ENCODE results near the gene ANKRD52. TPM values are rescaled to one million over a fixed set of nuclear protein-coding genes. Genes with fewer than 3 reads are reported as not detected.
"Not testable (repeated sequence)": the region's sequence is repeated elsewhere in the genome, so short reads cannot be mapped to it uniquely, and the experiment has no call there.

ANKRD52 gene
- total RNA-seq, 2 experiments from 2014 or later, result 23.6 to 25.6 TPM

DNA sequence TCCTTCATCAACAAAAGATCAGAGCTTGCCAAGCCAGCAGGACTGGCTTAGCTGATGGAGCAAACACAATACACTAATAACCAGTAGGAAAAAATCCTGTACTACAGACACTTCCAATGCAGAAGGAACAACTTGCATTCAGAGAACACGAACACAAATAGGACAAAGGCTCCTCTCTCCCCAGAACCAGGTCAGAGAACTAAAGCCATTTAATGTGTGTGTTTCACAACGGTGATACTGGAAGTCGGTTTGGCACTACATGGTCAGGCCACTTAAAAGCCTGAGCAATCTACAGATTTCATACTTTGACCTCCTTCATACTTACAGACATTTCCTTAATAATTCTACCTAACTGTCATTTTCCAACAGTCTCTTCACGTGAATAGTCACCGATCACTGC, 35.6 kb upstream of the ANKRD52 start:
- Mint-ChIP-seq H3K4me3 (no peak overlapping the region), H3K36me3 (ENCODE audit: low read depth) (peaks cover 26% of the 10 kb centered on the region), H3K27me3 (ENCODE audit: low read depth) (no peaks in the 10 kb centered on the region), H3K4me1 (ENCODE audit: low read depth) (peaks cover 62% of the 10 kb centered on the region), H3K27ac (no peak overlapping the region), H3K9me3 (no peaks in the 10 kb centered on the region)
- intact Hi-C loops (cut with micrococcal nuclease), result no loop called here
- DNase-seq, result no peak
- CTCF ChIA-PET, result interaction anchor here (0.9 kb wide), 1 partner anchor 17 kb away, joined by 4 read pairs; no protein-coding TSS in a partner anchor

DNA sequence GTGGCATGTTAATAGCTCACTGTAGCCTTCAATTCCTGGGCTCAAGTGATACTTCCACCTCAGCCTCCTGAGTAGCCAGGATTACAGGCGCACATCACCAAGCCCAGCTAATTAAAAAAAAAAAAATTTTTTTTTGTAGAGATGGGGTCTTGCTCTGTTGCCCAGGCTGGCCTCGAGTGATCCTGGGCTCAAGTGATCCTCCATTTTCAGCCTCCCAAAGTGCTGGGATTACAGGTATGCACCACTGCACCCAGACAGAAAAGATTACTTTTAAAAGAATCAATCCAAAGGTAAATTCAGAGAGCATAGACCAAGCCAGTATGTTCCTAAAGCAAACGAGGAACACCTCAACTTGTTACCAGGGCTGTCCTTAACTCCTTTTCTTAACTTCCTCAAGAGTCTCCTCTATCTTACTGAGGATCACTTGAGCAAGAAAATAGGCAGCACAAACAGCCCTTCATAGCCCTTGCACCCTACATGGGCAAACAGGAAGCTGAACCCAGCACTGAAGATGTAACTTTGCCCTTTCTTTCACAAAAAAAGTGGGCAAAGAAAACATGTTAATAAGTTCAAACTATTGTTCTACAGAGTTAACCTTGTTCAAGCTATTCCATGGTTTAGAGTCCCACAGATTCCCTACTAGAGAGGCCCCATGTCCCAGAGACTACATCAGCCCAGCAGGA, 30.7 kb upstream of the ANKRD52 start:
- no peak overlapping the region for H3K27ac Mint-ChIP-seq

DNA sequence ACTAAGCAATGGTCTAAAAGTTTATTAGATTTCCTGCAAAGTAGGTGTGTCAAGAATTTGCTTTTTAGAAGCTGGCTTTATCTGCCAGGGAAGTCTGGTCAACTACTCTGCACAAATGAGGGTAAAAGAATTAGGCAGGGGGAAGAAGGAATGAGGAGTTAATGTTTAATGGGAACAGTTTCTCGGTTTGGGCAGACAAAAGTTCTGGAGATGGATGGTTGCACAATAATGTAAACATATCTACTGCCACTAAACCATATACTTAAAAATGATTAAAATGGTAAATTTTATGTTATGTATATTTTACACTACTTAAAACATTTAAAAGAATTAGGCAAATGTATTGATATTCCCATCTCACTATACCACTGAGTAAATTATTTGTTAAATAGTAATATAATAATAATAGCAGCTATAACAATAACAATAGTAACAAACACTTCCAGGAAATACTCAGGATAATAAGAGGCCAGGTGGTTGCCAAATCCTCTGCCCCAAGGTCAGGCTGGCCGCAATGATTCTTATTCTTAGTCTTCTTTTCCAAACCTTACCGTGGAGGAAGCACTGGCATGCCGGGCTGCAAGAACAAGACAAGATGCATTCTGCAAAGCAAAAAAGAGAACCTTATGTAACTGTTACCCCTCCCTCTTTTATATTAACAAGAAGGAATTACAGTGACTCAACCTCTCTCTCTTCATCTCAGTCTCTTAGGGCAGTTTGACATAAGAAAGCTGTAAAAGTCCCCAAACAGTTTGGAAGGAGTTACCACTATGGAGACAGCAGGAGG, 28.1 kb upstream of the ANKRD52 start:
- CTCF ChIA-PET, result interaction anchor here (0.9 to 1.2 kb wide), 3 partner anchors 10 to 162 kb away, joined by 3 to 4 read pairs (median 3); no protein-coding TSS in a partner anchor

More for the DNA sequence above, 30.7 kb upstream of the ANKRD52 start:
- H3K4me1 Mint-ChIP-seq (ENCODE audit: low read depth), result peaks cover 33% of the 10 kb centered on the region
- CTCF ChIA-PET, result interaction anchor here (0.7 to 1.2 kb wide), 2 partner anchors 9 to 99 kb away, joined by 3 read pairs; partner anchors contain the start of gene SMARCC2
- intact Hi-C loops (cut with micrococcal nuclease), result no loop called here
- no peaks in the 10 kb centered on the region for H3K27me3 Mint-ChIP-seq (ENCODE audit: low read depth)
- no peak overlapping the region for H3K4me3 Mint-ChIP-seq
- H3K9me3 Mint-ChIP-seq, result no peaks in the 10 kb centered on the region
- no peak for DNase-seq
- peaks cover 14% of the 10 kb centered on the region for H3K36me3 Mint-ChIP-seq (ENCODE audit: low read depth)

DNA sequence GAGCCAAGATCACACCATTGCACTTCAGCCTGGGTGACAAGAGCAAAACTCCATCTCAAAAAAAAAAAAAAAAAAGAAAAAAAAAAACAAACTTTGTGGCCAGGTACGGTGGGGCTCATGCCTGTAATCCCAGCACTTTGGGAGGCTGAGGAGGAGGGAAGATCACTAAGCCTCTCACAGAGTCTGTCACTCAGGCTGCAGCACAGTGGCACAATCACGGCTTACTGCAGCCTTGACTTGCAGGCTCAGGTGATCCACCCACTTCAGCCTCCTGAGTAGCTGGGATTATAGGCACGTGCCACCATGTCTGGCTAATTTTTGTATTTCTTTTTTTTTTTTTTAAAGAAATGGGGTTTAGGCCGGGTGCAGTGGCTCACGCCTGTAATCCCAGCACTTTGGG, 26.1 kb upstream of the ANKRD52 start:
- H3K27me3 Mint-ChIP-seq (ENCODE audit: low read depth); DNase-seq; intact Hi-C loops (cut with micrococcal nuclease); H3K27ac Mint-ChIP-seq; H3K4me1 Mint-ChIP-seq (ENCODE audit: low read depth); H3K9me3 Mint-ChIP-seq; H3K4me3 Mint-ChIP-seq: not testable (repeated sequence)
- peaks cover 24% of the 10 kb centered on the region for H3K36me3 Mint-ChIP-seq (ENCODE audit: low read depth)
- CTCF ChIA-PET, result interaction anchor here (0.6 to 1.0 kb wide), 3 partner anchors 13 to 115 kb away, joined by 3 to 4 read pairs (median 4); no protein-coding TSS in a partner anchor

More for the DNA sequence above, 28.1 kb upstream of the ANKRD52 start:
- intact Hi-C loops (cut with micrococcal nuclease), result no loop called here
- Mint-ChIP-seq H3K9me3 (no peaks in the 10 kb centered on the region), H3K36me3 (ENCODE audit: low read depth) (peaks cover 25% of the 10 kb centered on the region), H3K27ac (peak overlapping the region; percentile 44), H3K27me3 (ENCODE audit: low read depth) (no peaks in the 10 kb centered on the region), H3K4me3 (no peak overlapping the region), H3K4me1 (ENCODE audit: low read depth) (peaks cover 14% of the 10 kb centered on the region)
- no peak for DNase-seq

DNA sequence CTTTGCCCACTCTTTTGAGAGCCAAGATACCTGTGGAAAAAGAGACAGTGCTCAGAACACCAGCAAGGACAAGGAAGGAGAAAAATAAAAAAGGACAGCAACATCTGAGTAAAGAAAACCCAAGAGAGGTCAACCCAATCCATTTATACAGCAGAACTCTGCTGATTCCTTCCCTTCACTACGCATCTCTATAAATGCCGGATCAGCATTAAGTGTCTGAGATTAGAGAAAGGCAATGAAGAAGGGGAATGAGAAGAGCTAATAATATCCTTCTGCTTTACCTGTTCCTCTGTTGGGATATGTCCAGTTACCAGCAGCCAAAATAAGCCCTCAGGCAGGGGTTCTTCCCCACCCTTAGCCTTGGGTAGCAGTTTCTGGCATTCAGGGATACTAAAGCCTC, 24.4 kb upstream of the ANKRD52 start:
- H3K27me3 Mint-ChIP-seq (ENCODE audit: low read depth), result no peaks in the 10 kb centered on the region
- peak overlapping the region; percentile 2 for H3K27ac Mint-ChIP-seq
- peaks cover 2% of the 10 kb centered on the region for H3K4me1 Mint-ChIP-seq (ENCODE audit: low read depth)
- H3K4me3 Mint-ChIP-seq, result no peak overlapping the region
- peaks cover 28% of the 10 kb centered on the region for H3K36me3 Mint-ChIP-seq (ENCODE audit: low read depth)
- H3K9me3 Mint-ChIP-seq, result no peaks in the 10 kb centered on the region
- CTCF ChIA-PET, result no interaction called here
- intact Hi-C loops (cut with micrococcal nuclease), result no loop called here
- no peak for DNase-seq

DNA sequence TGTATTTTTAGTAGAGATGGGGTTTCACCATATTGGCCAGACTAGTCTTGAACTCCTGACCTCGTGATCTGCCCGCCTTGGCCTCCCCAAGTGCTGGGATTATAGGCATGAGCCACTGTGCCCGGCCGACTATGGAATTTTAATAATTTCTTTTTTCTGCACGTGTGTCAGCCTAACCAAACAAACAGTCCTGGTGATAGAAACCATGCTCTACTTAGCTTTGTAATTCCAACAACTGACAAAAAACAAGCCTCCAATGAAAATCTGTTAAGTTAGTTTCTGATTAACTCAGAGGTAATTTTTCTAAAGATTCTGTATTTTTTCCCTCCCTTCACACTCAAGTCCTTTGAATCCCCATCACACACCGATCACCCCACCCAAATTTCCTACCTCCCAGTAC, 23.8 kb upstream of the ANKRD52 start:
- Mint-ChIP-seq H3K9me3 (no peaks in the 10 kb centered on the region), H3K27ac (peak overlapping the region; percentile 2), H3K27me3 (ENCODE audit: low read depth) (no peaks in the 10 kb centered on the region), H3K4me1 (ENCODE audit: low read depth) (peaks cover 2% of the 10 kb centered on the region), H3K36me3 (ENCODE audit: low read depth) (peaks cover 28% of the 10 kb centered on the region), H3K4me3 (no peak overlapping the region)
- DNase-seq, result no peak
- intact Hi-C loops (cut with micrococcal nuclease), result no loop called here
- CTCF ChIA-PET, result no interaction called here

DNA sequence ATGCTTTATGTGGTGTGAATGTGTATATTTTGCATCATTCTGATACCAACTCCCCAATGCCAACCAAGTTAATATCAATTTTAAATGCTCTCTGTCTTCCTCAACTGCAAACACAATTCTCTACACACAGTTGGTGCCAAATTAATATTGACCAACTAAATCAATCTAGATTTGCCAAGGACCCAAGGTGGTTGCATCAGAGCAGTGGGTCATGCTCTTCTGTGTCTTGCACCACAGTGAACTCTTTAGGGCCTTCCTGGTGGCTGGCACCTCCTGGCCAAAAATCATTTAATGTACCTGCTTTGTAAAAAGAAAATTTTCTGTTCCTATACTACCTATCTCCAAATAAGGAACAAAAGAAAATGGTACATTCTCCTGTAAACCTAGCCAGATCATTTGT, 22.7 kb upstream of the ANKRD52 start:
- CTCF ChIA-PET, result no interaction called here
- Mint-ChIP-seq H3K4me3 (no peak overlapping the region), H3K9me3 (no peaks in the 10 kb centered on the region), H3K36me3 (ENCODE audit: low read depth) (peaks cover 30% of the 10 kb centered on the region), H3K27ac (peak overlapping the region; percentile 11), H3K4me1 (ENCODE audit: low read depth) (peaks cover 2% of the 10 kb centered on the region), H3K27me3 (ENCODE audit: low read depth) (no peaks in the 10 kb centered on the region)
- intact Hi-C loops (cut with micrococcal nuclease), result no loop called here
- DNase-seq, result no peak

DNA sequence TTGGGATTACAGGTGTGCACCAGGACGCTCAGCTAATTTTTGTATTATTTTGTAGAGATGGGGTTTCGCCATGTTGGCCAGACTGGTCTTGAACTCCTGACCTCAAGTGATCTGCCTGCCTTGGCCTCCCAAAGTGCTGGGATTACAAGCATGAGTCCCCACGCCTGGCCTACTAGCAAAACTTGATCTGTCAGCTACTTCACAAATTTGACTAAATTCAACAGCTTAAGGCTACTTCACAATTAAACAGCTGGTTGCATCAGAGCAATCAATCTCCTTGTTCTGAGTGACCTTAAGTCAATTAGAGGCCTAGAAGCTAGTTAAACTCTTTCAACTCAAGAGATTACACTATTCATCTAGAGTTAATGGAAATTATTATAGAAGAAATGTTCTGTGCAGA, 20.7 kb upstream of the ANKRD52 start:
- intact Hi-C loops (cut with micrococcal nuclease), result no loop called here
- CTCF ChIA-PET, result interaction anchor here (1.0 to 1.1 kb wide), 2 partner anchors 37 to 103 kb away, joined by 3 read pairs; no protein-coding TSS in a partner anchor

DNA sequence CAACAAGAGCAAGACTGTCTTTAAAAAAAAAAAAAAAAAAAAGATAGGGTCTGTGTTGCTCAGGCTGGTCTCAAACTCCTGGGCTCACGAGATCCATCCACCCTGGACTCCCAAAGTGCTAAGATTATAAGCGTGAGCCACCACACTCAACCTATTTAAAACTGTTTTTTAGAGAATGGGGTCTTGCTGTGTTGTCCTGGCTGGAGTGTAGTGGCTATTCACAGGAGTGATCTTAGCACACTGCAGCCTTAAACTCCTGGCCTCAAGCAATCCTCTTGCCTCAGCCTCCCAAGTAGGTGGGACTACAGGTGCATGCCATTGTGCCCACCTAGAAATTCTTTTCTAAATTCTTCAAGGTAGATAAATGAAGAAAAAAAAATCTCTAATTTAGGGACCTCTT, 16.1 kb upstream of the ANKRD52 start:
- H3K9me3 Mint-ChIP-seq, result no peaks in the 10 kb centered on the region
- H3K27me3 Mint-ChIP-seq (ENCODE audit: low read depth), result no peaks in the 10 kb centered on the region
- no peak overlapping the region for H3K4me3 Mint-ChIP-seq
- no peaks in the 10 kb centered on the region for H3K4me1 Mint-ChIP-seq (ENCODE audit: low read depth)
- DNase-seq, result no peak
- no peak overlapping the region for H3K27ac Mint-ChIP-seq
- CTCF ChIA-PET, result interaction anchor here (0.7 kb wide), 1 partner anchor 42 kb away, joined by 4 read pairs; the partner anchor contains the start of gene CNPY2
- intact Hi-C loops (cut with micrococcal nuclease), result no loop called here
- peaks cover 26% of the 10 kb centered on the region for H3K36me3 Mint-ChIP-seq (ENCODE audit: low read depth)

More for the DNA sequence above, 20.7 kb upstream of the ANKRD52 start:
- no peak overlapping the region for H3K4me3 Mint-ChIP-seq
- H3K27me3 Mint-ChIP-seq (ENCODE audit: low read depth), result no peaks in the 10 kb centered on the region
- H3K9me3 Mint-ChIP-seq, result no peaks in the 10 kb centered on the region
- H3K4me1 Mint-ChIP-seq (ENCODE audit: low read depth), result peaks cover 2% of the 10 kb centered on the region
- no peak overlapping the region for H3K27ac Mint-ChIP-seq
- DNase-seq, result no peak
- peaks cover 36% of the 10 kb centered on the region for H3K36me3 Mint-ChIP-seq (ENCODE audit: low read depth)

DNA sequence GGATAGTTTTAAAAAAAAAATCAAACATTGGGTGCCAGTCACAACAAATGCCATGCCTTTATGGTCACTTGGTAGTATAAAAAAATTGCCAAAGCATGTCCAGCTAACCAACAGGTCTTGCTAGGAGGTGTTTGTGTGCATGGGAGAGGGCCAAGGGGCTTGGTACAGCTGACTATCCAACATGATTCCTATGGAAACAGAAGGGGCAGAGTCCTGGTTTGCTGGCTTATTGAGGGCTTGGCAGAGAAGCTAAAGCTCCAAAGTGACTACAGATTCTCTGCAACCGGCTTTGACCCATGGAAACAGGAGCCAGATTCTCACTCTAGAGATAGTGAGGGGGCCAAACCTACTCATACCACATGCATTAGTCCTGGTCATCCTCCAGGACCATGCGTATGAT, 14.3 kb upstream of the ANKRD52 start:
- H3K27ac Mint-ChIP-seq; H3K4me3 Mint-ChIP-seq; intact Hi-C loops (cut with micrococcal nuclease); H3K4me1 Mint-ChIP-seq (ENCODE audit: low read depth); DNase-seq; H3K27me3 Mint-ChIP-seq (ENCODE audit: low read depth); H3K9me3 Mint-ChIP-seq: not testable (repeated sequence)
- CTCF ChIA-PET, result interaction anchor here (0.6 to 0.7 kb wide), 2 partner anchors 38 to 149 kb away, joined by 3 read pairs; no protein-coding TSS in a partner anchor
- H3K36me3 Mint-ChIP-seq (ENCODE audit: low read depth), result peaks cover 22% of the 10 kb centered on the region

DNA sequence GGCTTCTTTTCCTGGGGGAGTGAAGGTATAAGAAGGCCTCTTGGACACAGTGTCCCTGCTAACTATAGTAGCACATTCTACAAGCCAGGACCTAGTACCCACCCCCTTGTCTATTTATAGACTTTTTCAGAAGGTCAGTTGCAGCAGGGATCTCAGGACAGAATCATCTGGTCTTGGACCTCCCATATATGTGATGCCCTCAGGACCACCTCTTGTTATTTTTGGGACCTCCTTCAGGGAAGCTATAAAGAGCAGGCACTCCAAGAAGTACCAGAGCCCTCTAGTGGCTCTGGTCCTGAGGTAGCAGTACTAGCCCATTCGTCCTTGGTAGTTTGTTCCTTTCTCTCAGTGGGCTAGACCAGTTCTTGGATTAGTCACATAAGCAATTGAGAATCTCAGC, 12.8 kb upstream of the ANKRD52 start:
- Mint-ChIP-seq H3K9me3 (no peaks in the 10 kb centered on the region), H3K4me1 (ENCODE audit: low read depth) (peaks cover 14% of the 10 kb centered on the region)
- intact Hi-C loops (cut with micrococcal nuclease), result no loop called here

DNA sequence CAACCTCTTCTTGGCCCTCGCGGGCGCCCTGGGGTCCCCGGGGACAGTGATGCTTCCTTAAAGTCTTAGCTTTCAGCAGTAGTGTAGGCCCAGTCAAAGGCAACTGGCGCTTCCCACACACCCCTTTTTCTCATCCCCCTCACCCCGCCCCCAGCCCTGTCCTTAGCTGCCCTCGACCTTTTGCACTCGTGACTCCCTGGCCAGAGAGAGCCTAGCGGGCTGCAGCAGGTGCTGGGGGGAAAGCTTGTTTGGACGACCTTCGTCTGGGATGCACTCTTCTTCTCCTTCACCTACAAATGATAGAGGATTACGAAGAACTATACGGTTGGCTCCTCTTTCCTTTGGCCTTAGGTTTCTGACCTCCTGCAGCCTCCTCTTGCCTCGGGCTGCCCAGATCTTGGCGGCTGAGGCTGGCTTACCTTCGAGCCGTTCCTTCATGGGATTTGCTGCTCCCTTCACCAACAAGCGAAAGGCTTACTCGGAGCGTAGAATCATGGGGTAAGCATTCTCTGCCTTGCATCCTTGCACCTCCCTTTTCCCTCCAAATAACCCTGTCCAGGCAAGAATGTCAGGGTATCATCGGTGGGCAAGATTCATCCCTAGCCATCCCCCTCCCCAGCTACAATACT, 9.4 kb upstream of the ANKRD52 start:
- intact Hi-C loops (cut with micrococcal nuclease), result loop anchor here (1.0 to 2.0 kb wide), 2 partner anchors 75 to 201 kb away; partner anchors contain the start of gene SPRYD4
- CTCF ChIA-PET, result interaction anchor here (1.4 to 4.5 kb wide), 7 partner anchors 8 to 197 kb away, joined by 3 to 22 read pairs (median 5); partner anchors contain the start of genes ANKRD52 and SMARCC2
- no peak for DNase-seq
- Mint-ChIP-seq H3K27ac (no peak overlapping the region), H3K9me3 (no peaks in the 10 kb centered on the region), H3K27me3 (ENCODE audit: low read depth) (no peaks in the 10 kb centered on the region), H3K36me3 (ENCODE audit: low read depth) (peaks cover 5% of the 10 kb centered on the region), H3K4me3 (peak overlapping the region; percentile 89), H3K4me1 (ENCODE audit: low read depth) (peaks cover 16% of the 10 kb centered on the region)

More for the DNA sequence above, 12.8 kb upstream of the ANKRD52 start:
- Mint-ChIP-seq H3K4me3 (no peak overlapping the region), H3K36me3 (ENCODE audit: low read depth) (peaks cover 20% of the 10 kb centered on the region), H3K27ac (no peak overlapping the region), H3K27me3 (ENCODE audit: low read depth) (no peaks in the 10 kb centered on the region)
- no peak for DNase-seq
- CTCF ChIA-PET, result interaction anchor here (0.9 kb wide), 1 partner anchor 13 kb away, joined by 4 read pairs; no protein-coding TSS in a partner anchor
